ENCODE data around the gene CIB2. TPM values are rescaled to one million over a fixed set of nuclear protein-coding genes. Genes with fewer than 3 reads are reported as not detected.

The CIB2 gene
- total and polyA plus RNA-seq, 2 donors (not counting 1 experiment from before 2014, with no cell fraction given): 0.97 to 3.2 TPM

- DNase-seq: no peak
- peaks cover 29% of the 10 kb centered on the region for H3K79me2 ChIP-seq (ENCODE audit: control insufficient read depth, insufficient read depth, low read length)
- TF ChIP-seq EZH2 (IDR thresholded peaks at IDR 0.05; ENCODE audit: borderline replicate concordance, insufficient read depth, low read depth, low read length, poor library complexity, severe bottlenecking) (no peak), CTCF (IDR thresholded peaks at IDR 0.05) (no peak)
- intact Hi-C loops (cut with micrococcal nuclease): loop anchor here (1.0 to 5.0 kb wide), 4 partner anchors 20 to 889 kb away; partner anchors contain the start of gene PSMA4
- H3K4me3 ChIP-seq (ENCODE audit: control extremely low read depth in 1 of 5, extremely low read depth in 1 of 5, insufficient read depth in 1 of 5, low read depth in 2 of 5, low read length in 4 of 5): peak overlapping the region; percentile 76 to 89 (median 79)
- H3K36me3 ChIP-seq (replicated peaks in 1 of 2; ENCODE audit: control extremely low read depth in 1 of 2, control insufficient read depth in 1 of 2, extremely low read depth in 1 of 2, insufficient read depth in 2 of 2, low read length in 1 of 2): no peaks in the 10 kb centered on the region
- H2AFZ ChIP-seq (ENCODE audit: insufficient read depth, low read depth, low read length, poor library complexity, severe bottlenecking): peak overlapping the region; percentile 85
- H3K4me1 Mint-ChIP-seq: peaks cover 27% of the 10 kb centered on the region
- H3K9me3 ChIP-seq (ENCODE audit: control extremely low read depth in 1 of 3, control insufficient read depth in 2 of 3, insufficient read depth in 1 of 3, low read length in 2 of 3): no peaks in the 10 kb centered on the region
- H3K27ac Mint-ChIP-seq: peak overlapping the region; percentile 89
- ChIA-PET CTCF (interaction anchor here (0.9 to 1.3 kb wide), 3 partner anchors 17 to 119 kb away, joined by 3 to 7 read pairs (median 4); no protein-coding TSS in a partner anchor), POLR2A (no interaction called here)
- H4K20me1 ChIP-seq (ENCODE audit: control insufficient read depth, insufficient read depth, low read length, poor library complexity, severe bottlenecking): peaks cover 4% of the 10 kb centered on the region
- no peaks in the 10 kb centered on the region for H3K27me3 ChIP-seq (replicated peaks in 1 of 4; ENCODE audit: control extremely low read depth in 1 of 4, control insufficient read depth in 3 of 4, insufficient read depth in 4 of 4, low read length in 3 of 4)
- peaks cover 17 to 22% of the 10 kb centered on the region in 2 donors for H3K4me1 ChIP-seq (ENCODE audit: control insufficient read depth in 2 of 2, insufficient read depth in 2 of 2, low read length in 2 of 2)
- no peak for ATAC-seq (ENCODE audit: low read depth)
- peak overlapping the region; percentile 96 for H3K4me2 ChIP-seq (replicated peaks; ENCODE audit: low read depth, low read length, poor library complexity, severe bottlenecking)
- H3K4me3 Mint-ChIP-seq: peak overlapping the region; percentile 93
- peak overlapping the region; percentile 67 for H3K9ac ChIP-seq (ENCODE audit: low read length)
- H3K27me3 Mint-ChIP-seq: no peaks in the 10 kb centered on the region
- no peaks in the 10 kb centered on the region for H3K9me3 Mint-ChIP-seq (ENCODE audit: insufficient read depth)
- 48% methylated on average over 13 of the region's 17 CpGs for WGBS (ENCODE audit: insufficient coverage)
- H3K27ac ChIP-seq (ENCODE audit: low read length in 2 of 2): peak overlapping the region in 1 of 2 donors; percentile 1
These were observed 54.8 kb downstream of the CIB2 start for GRCh38 chr15:78076231-78077052.
